GM18870 (cell line): ENCODE data around the gene DIPK1C.
A peak's percentile ranks its signal among the peaks of the same experiment; 100 is the strongest.
"Not testable (repeated sequence)": the region's sequence is repeated elsewhere in the genome, so short reads cannot be mapped to it uniquely, and the experiment has no call there.

Experiments used
- ATAC-seq: cut with Tn5 transposase; IDR thresholded peaks from one replicate; pipeline ENCODE4 v1.9.1; 2021; ENCODE audit warnings: moderate library complexity; ENCODE audit not compliant: unreplicated experiment

Gene DIPK1C

DNA sequence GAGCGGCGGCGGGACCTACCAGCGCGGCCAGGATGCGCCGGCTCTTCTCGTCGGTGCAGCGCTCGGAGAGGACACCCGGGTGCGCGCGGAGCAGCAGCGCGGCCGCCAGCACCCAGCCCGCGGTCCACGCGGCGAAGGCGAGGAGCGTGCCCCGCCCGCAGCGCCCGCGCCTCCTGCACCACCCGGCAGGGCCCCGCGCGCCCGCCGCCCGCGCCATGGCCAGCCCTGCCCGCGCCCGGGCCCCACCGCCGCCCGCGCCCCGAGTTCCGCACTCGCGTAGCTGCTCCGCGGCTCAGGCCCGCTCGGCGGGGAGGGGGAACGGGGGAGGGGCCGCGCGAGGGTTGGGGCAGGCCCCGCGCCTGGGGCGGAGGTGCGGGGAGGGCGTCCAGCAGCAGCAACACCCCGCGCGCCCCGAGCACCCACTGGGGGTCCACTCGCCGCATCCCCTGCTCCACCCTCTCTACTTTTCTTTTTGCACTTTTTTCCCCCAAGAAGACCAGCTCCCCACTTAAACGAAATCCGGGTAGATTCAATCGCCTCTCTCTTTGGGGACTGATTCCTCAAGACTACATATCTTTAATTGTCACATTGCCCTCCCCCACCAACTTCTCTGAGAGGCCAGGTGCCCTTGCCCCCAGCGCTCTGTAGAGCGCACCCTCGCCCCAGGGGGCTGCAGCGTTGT lies at the start of gene DIPK1C:
TSS of gene DIPK1C (minus strand) at position 266 of the 682 bp plus-strand sequence. CDS start at position 217, 49 bp downstream.
- ATAC-seq, result no peak

DNA sequence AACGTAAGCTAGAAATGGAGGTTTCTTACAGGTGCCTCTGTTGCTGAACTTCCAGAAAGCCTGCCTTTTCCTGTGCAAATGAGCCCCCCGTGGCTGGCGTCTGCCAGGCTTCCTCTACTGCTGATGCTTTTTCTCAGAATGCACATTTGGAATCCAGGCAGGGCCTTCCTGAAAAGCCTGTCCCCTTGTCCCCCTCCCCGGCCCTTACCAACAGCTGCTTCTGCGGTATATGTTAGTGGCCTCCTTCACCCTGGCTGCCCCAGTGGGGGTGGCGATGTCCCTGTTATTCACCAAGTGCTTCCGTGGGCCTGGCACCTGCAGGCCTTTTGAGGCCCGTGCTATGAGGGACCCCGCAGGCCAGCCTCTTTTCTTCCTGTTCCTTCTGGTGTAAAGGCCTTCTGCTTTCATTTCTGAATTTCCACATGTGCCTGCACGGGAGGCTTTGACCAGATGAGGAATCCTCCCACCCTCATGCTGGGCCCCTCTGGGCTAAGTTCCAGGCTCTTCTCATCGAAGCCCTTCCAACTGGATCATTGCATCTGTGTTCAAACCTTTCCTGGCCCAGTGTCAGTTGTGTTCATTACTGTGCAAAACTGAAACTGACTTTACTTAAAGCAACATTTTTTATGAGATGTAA lies 49.5 kb upstream of the DIPK1C start:
- no peak for ATAC-seq

DNA sequence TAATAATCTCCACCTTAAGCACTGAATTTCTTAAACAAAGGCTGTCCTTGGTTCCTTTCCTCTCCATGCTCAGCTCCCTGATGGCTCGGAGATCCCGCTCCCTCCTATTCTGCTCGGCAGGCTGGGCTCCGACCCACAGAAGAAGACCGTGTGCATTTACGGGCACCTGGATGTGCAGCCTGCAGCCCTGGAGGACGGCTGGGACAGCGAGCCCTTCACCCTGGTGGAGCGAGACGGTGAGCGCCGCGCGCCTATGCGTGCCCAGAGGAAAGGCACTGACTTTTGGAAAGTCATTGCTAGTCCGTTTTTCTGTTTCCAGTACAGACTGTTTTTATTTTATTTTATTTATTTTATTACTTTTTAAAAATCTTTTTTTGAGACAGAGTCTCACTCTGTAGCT lies 48.7 kb upstream of the DIPK1C start:
- no peak for ATAC-seq

- no peak for ATAC-seq
These were observed 46.0 kb upstream of the DIPK1C start for GRCh38 chr18:74503137-74503536.

GRCh38 chr18:74501386-74501785 lies 44.3 kb upstream of the DIPK1C start:
- no peak for ATAC-seq

DNA sequence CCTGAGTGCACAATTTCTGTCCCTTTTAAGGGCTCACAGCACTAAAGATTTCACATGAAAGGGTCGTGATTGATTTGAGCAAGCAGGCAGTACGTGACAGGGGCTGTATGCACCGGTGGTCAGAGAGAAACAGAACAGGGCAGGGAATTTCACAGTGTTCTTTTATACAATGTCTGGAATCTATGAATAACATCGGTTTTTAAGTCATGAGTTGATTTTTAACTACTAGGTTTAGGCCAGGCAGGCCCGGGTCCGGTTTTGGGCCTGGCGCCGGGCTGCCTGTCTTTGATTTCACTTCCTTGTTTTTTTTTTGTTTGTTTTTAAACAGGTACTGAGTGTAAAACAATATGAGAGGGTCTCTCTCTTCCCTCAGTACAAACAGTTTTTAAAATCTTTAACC lies 43.7 kb upstream of the DIPK1C start:
- not testable (repeated sequence) for ATAC-seq

- no peak for ATAC-seq
These were observed 43.3 kb upstream of the DIPK1C start for GRCh38 chr18:74500372-74500771.

- ATAC-seq, result peak; percentile 34
These were observed 42.5 kb upstream of the DIPK1C start for GRCh38 chr18:74499633-74500032.

- peak; percentile 32 for ATAC-seq
These were observed 41.9 kb upstream of the DIPK1C start for GRCh38 chr18:74498712-74499627.

DNA sequence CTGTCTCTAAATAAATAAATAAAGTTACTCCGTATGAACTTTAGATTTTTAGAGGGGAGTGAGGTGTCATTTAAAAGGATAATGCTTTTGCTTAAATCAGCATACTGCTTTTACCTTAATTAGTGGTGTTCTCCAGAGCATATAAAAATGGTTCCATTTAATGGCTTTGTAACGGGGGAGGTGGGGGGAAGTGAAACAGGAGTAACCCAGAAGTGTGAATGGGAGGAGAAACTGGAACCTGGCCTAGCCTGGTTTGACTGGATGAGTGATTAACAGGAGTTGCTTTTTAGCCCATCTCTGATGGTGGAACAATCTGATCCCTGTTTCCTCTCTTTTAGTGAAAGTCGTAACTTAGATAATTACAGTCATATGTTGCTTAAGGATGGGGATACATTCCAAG lies 40.7 kb upstream of the DIPK1C start:
- ATAC-seq, result no peak

- ATAC-seq, result no peak
These were observed 40.2 kb upstream of the DIPK1C start for GRCh38 chr18:74497324-74497676.

- peak; percentile 12 for ATAC-seq
These were observed 39.6 kb upstream of the DIPK1C start for GRCh38 chr18:74496508-74497323.

DNA sequence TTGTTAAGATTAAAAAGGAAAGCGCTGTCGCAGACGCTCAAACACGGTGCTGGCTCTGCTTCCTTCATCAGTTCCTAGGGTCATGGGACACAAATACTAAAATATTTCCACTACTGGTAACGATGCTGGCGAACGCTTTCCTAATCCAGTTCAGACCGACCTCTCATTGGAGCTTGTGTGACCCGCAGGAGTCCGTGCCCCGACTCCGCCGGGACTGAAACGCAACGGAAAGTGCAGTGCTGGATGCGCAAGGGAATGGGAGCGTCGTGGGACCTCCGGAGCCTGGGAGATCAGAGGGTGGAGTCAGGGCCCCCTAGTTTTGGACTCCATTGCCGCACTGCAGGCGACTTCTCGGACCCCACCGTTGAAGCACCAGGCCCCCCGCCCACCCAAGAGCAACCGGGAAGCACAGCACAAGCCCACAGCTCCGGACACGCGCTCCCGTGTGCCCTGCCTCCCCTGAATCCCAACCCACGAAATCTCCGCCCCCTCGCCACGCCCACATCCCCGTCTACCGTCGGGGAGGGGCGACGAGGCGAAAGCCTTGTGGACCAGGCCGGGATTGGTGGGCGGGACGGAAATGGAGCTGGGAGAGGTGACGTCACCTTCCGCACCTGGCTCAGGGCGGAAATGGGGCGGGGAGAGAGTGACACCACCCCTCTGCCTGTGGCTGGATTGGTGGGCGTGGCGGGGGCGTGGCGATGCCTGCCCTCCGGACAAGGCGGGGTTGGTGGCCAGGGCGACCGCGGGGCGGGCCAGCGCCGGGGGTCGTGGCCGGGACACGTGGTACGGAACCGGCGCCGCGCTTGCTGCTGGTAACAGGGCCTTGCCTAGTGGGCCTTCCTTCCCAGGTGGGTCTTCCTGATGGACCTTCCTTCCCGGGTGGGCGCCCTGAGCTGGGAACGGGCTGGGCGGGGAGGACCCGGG lies 38.7 kb upstream of the DIPK1C start, which contains the start of gene CNDP2:
TSS of gene CNDP2 (plus strand) at position 783 of the 927 bp plus-strand sequence. CDS start 3,611 bp downstream, outside the sequence.
- ATAC-seq, result peak; percentile 62

DNA sequence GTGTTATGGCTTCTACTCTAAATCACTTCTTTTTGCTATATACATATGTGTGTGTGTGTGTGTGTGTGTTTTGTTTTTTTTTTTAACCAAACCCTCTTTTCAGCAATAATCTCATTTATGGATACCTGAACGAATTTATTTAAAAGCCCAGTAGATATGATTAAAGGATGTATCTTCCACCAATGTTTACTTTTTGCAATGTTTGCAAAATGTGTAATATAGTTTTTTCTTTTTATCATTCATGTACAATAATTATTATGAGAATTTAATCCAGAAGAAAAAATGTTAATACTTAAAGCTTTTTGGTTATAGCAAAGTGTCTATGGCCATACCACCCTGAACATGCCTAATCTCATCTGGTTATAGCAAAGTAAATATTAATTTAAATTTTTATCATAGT lies 37.4 kb upstream of the DIPK1C start:
- no peak for ATAC-seq

DNA sequence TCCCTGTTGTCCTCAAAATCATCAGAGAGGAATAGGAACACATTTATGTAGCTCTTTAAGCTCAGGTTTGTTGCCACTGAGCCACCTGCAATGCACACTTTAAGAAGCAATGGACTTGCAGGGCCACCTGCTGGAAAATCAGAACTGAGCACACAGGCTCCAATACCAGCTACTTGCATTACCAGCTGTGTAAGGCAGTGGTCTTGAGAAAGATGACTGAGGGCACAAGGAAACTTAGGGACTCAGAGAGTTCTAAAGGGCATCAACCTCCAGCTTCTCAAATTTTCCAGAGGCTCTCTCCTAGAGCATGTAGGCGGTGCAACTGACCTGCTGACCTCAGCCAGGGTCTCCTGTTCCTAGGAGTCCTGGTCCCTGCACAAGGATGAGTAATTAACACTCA lies 36.6 kb upstream of the DIPK1C start:
- ATAC-seq, result no peak

GRCh38 chr18:74492259-74492658 lies 35.2 kb upstream of the DIPK1C start:
- ATAC-seq, result no peak

DNA sequence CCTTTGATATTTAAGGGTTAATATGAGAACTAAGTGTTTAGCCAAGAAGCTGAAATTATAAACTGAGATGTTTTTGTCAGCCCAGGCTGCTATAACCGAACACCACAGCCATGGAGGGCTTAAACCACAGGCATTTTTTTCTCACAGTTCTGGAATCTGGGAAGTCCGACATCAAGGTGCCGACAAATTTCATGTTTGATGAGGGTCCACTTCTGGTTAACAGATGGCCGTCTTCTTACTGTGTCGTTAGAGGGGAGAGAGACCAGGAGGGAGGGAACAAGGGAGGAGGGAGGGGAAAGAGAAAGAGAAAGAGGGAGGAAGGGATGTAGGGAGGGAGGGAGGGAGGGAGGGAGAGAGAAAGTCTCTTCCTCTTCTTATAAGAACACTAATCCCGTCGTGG lies 32.6 kb upstream of the DIPK1C start:
- ATAC-seq, result no peak

- no peak for ATAC-seq
These were observed 31.8 kb upstream of the DIPK1C start for GRCh38 chr18:74488864-74489263.

- no peak for ATAC-seq
These were observed 31.2 kb upstream of the DIPK1C start for GRCh38 chr18:74488354-74488753.
